ENCODE data around the gene MANSC1. TPM values are rescaled to one million over a fixed set of nuclear protein-coding genes. Genes with fewer than 3 reads are reported as not detected.

The MANSC1 gene
- total RNA-seq, 3 donors from 2014 or later (not counting 1 experiment from before 2014, with no cell fraction given), result 0.05 to 0.63 (median 0.25) TPM

Other genes with a start within 250 kb of the MANSC1 start
- gene LRP6, start 83.2 kb downstream of the MANSC1 start, total RNA-seq, result under 1 TPM in 2 of 3 donors, not detected in 1; 0.05 to 0.33 TPM
- gene BORCS5, start 6.8 kb upstream of the MANSC1 start, total RNA-seq, result 10 to 100 TPM; 28.5 to 32.8 (median 29.2) TPM
- gene DUSP16, start 212.6 kb upstream of the MANSC1 start, total RNA-seq, result 10 to 100 TPM in 1 of 3 donors, 1 to 10 TPM in 2; 6.9 to 19.9 (median 10.0) TPM

Measured in natural killer cell (primary cell).